CD4-positive, alpha-beta memory T cell (primary cell): Measurements from ENCODE around the gene SPAG4. TPM values are rescaled to one million over a fixed set of nuclear protein-coding genes. Genes with fewer than 3 reads are reported as not detected.

ENCODE experiments used
- CTCF ChIA-PET: fragments of 350-600 bp; sonication (Branson Sonifier 250); formaldehyde crosslinking; loops from one replicate; lab custom pipeline; 2021; ENCODE audit warnings: inconsistent platforms; ENCODE audit not compliant: partially characterized antibody; lab: Charles Lee
- POLR2A ChIA-PET: fragments of 350-600 bp; sonication (Branson Sonifier 250); formaldehyde crosslinking; loops from one replicate; lab custom pipeline; 2021; ENCODE audit not compliant: partially characterized antibody; lab: Charles Lee
- DNase-seq, 5 donors: peaks; one replicate each; pipeline versions ENCODE4 v3.0.0 to v3.0.0-alpha.2; 2020 to 2022; ENCODE audit warnings: mixed read lengths in 1 of 5
- H3K27ac ChIP-seq: one replicate; pipeline ENCODE4 v1.7.0; 2013; ENCODE audit warnings: low read depth, low read length
- H3K27me3 ChIP-seq: 2 replicates; pipeline ENCODE4 v1.7.0; 2013; ENCODE audit warnings: mild to moderate bottlenecking, low read length, moderate library complexity; ENCODE audit not compliant: insufficient read depth
- H3K36me3 ChIP-seq: 2 replicates; pipeline ENCODE4 v1.7.0; 2013; ENCODE audit warnings: mild to moderate bottlenecking, low read length, moderate library complexity; ENCODE audit not compliant: insufficient read depth
- H3K4me1 ChIP-seq: 2 replicates; pipeline ENCODE4 v1.7.0; 2013; ENCODE audit warnings: mild to moderate bottlenecking, low read length, moderate library complexity; ENCODE audit not compliant: insufficient read depth
- H3K4me3 ChIP-seq, 2 donors: one replicate each; pipeline ENCODE4 v1.7.0; 2013; ENCODE audit warnings: low read length in 2 of 2, mild to moderate bottlenecking in 1 of 2
- H3K9me3 ChIP-seq, 2 donors: one replicate each; pipeline ENCODE4 v1.7.0; 2013; ENCODE audit warnings: low read length in 2 of 2, control low read depth in 1 of 2; ENCODE audit not compliant: control insufficient read depth in 1 of 2
- H3K27ac Mint-ChIP-seq, 7 donors: one replicate each; pipeline ENCODE4 v1.8.0; 2020 to 2021; ENCODE audit warnings: mixed read lengths in 7 of 7, mild to moderate bottlenecking in 6 of 7, inconsistent platforms in 3 of 7, moderate library complexity in 3 of 7
- H3K27me3 Mint-ChIP-seq, 2 donors: one replicate each; pipeline ENCODE4 v1.8.0; 2020 to 2021; ENCODE audit warnings: mixed read lengths in 2 of 2
- H3K36me3 Mint-ChIP-seq, 2 donors: one replicate each; pipeline ENCODE4 v1.8.0; 2020 to 2021; ENCODE audit warnings: mixed read lengths in 2 of 2, inconsistent platforms in 1 of 2, mild to moderate bottlenecking in 1 of 2
- H3K4me1 Mint-ChIP-seq, 4 donors: one replicate each; pipeline ENCODE4 v1.8.0; 2020 to 2021; ENCODE audit warnings: mixed read lengths in 4 of 4, mild to moderate bottlenecking in 1 of 4
- H3K4me3 Mint-ChIP-seq, 8 donors: one replicate each; pipeline ENCODE4 v1.8.0; 2020 to 2021; ENCODE audit warnings: mixed read lengths in 8 of 8, mild to moderate bottlenecking in 7 of 8, moderate library complexity in 6 of 8, inconsistent platforms in 3 of 8
- H3K9me3 Mint-ChIP-seq, 8 donors: one replicate each; pipeline ENCODE4 v1.8.0; 2020 to 2021; ENCODE audit warnings: mixed read lengths in 8 of 8, mild to moderate bottlenecking in 5 of 8, inconsistent platforms in 3 of 8, moderate library complexity in 1 of 8
- intact Hi-C: fragments of 100-400 bp; cut with micrococcal nuclease; formaldehyde crosslinking; loops from one replicate; pipeline ENCODE4 v1.15.1; 2023
- polyA plus RNA-seq, 2 donors: library from polyadenylated mRNA; unstranded; fragments of 300-500 nt; fragmentation: Illumina TruSeq; gene quantifications; one replicate each; pipeline ENCODE4 v1.2.3, GENCODE V29; 2021
- total RNA-seq, 2 experiments: library from RNA; stranded (reverse); gene quantifications; one replicate each; pipeline ENCODE4 v1.2.3, GENCODE V29; 2021

SPAG4 gene
- total and polyA plus RNA-seq, 4 experiments from 2014 or later = 0.47 to 1.3 (median 0.74) TPM

DNA sequence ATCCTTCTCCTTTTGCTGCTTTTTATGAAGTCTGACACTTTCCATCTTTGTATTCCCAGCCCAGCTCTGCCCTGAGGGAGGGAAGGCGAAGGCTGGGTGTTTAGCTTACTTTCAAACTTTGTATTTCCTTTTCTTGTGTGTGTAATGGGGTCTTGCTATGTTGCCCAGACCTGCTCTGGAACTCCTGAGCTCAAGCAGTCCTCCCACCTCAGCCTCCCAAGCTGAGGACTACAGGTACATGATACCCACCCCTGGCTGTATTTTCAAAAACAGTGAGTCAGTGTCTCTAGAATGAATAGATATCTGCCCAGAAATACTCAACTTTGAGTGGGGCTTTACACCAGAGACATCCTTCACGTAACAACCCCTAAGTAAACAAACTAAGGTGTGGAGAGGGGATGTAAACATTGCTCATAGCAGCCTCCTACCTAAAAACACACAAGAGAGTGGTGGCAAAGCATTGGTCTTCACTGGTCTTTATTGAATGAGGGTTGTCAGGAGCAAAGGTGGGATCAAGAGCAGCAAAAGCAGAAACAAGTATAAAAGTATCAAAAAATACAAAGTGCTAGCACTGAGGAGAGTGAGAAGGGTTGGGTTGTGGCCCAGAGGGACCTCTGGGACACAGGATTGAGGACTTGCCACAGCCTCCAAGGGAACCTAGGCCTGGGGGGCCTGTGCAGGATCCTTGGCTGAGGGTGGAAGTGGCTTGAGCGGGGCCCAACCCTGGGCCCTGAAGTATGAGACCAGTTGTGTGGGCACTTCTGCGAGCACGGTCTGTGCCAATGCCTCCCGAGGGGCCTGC lies 10.2 kb downstream of the SPAG4 start:
- Histone ChIP-seq H3K4me3 (no peak overlapping the region), H3K27me3 (no peaks in the 10 kb centered on the region), H3K9me3 (no peaks in the 10 kb centered on the region), H3K36me3 (peaks cover 39% of the 10 kb centered on the region), H3K4me1 (no peaks in the 10 kb centered on the region), H3K27ac (no peak overlapping the region)
- no peak for DNase-seq
- Mint-ChIP-seq H3K4me1 (peaks cover 0 to 2% (median 0%) of the 10 kb centered on the region in 4 donors), H3K27ac (peak overlapping the region in 4 of 7 donors; percentile 30 to 84 (median 74)), H3K9me3 (no peaks in the 10 kb centered on the region), H3K27me3 (no peaks in the 10 kb centered on the region), H3K36me3 (peaks cover 35 to 45% of the 10 kb centered on the region in 2 donors), H3K4me3 (no peak overlapping the region)
- intact Hi-C loops = no loop called here
- CTCF ChIA-PET = interaction anchor here (1.3 kb wide), 1 partner anchor 31 kb away, joined by 3 read pairs; no protein-coding TSS in a partner anchor
- POLR2A ChIA-PET = interaction anchor here (1.1 kb wide), 1 partner anchor 10 kb away, joined by 3 read pairs; the partner anchor contains the start of gene SPAG4

GRCh38 chr20:35626386-35627001 lies 10.9 kb downstream of the SPAG4 start:
- H3K4me1 ChIP-seq = no peaks in the 10 kb centered on the region
- Mint-ChIP-seq H3K36me3 (peaks cover 40 to 50% of the 10 kb centered on the region in 2 donors), H3K27ac (no peak overlapping the region), H3K9me3 (no peaks in the 10 kb centered on the region), H3K27me3 (no peaks in the 10 kb centered on the region), H3K4me1 (peaks cover 0 to 1% (median 0%) of the 10 kb centered on the region in 4 donors), H3K4me3 (no peak overlapping the region)
- no peak for DNase-seq
- intact Hi-C loops = no loop called here
- no peaks in the 10 kb centered on the region for H3K9me3 ChIP-seq
- ChIA-PET POLR2A (interaction anchor here (0.9 kb wide), 1 partner anchor 38 kb away, joined by 4 read pairs; no protein-coding TSS in a partner anchor), CTCF (no interaction called here)
- H3K36me3 ChIP-seq = peaks cover 46% of the 10 kb centered on the region
- no peak overlapping the region for H3K27ac ChIP-seq
- no peak overlapping the region for H3K4me3 ChIP-seq
- no peaks in the 10 kb centered on the region for H3K27me3 ChIP-seq

DNA sequence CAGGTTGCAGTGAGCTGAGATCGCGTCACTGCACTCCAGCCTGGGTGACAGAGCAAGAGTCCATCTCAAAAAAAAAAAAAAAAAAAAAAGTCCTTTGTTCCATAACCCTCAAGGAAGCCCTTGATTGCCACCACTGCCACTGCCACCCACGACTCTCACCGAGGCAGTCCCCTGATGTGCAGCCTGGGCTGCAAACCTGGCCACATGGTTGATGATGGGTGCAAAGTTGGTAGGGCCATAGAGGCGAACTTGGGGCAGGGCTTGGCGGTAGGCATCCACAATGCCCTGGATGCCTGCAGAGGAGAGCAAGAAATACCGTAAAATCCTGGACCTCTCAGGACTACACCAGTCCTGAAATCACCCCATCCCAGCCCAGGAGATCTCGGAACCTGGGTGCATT lies 11.5 kb downstream of the SPAG4 start:
- peak overlapping the region in 1 of 7 donors; percentile 6 for H3K27ac Mint-ChIP-seq
- H3K27ac ChIP-seq = no peak overlapping the region
- no peaks in the 10 kb centered on the region for H3K27me3 Mint-ChIP-seq
- DNase-seq = no peak
- ChIA-PET CTCF (interaction anchor here (0.9 to 1.0 kb wide), 3 partner anchors 8 to 163 kb away, joined by 3 to 5 read pairs (median 3); partner anchors contain the start of gene SPAG4), POLR2A (interaction anchor here (0.9 to 1.0 kb wide), 2 partner anchors 10 to 37 kb away, joined by 3 to 4 read pairs; no protein-coding TSS in a partner anchor)
- no peak overlapping the region for H3K4me3 Mint-ChIP-seq
- peaks cover 52% of the 10 kb centered on the region for H3K36me3 ChIP-seq
- intact Hi-C loops = no loop called here
- no peaks in the 10 kb centered on the region for H3K9me3 Mint-ChIP-seq
- H3K9me3 ChIP-seq = no peaks in the 10 kb centered on the region
- H3K4me1 Mint-ChIP-seq = no peaks in the 10 kb centered on the region
- no peaks in the 10 kb centered on the region for H3K4me1 ChIP-seq
- H3K36me3 Mint-ChIP-seq = peaks cover 46 to 53% of the 10 kb centered on the region in 2 donors
- H3K4me3 ChIP-seq = no peak overlapping the region
- H3K27me3 ChIP-seq = no peaks in the 10 kb centered on the region

- no peak for DNase-seq
- Mint-ChIP-seq H3K27ac (peak overlapping the region in 1 of 7 donors; percentile 40), H3K9me3 (no peaks in the 10 kb centered on the region), H3K27me3 (no peaks in the 10 kb centered on the region), H3K4me3 (no peak overlapping the region), H3K36me3 (peaks cover 47 to 64% of the 10 kb centered on the region in 2 donors), H3K4me1 (peaks cover 0 to 6% (median 3%) of the 10 kb centered on the region in 4 donors)
- CTCF ChIA-PET = interaction anchor here (3.3 kb wide), 1 partner anchor 10 kb away, joined by 18 read pairs; no protein-coding TSS in a partner anchor
- no peaks in the 10 kb centered on the region for H3K4me1 ChIP-seq
- POLR2A ChIA-PET = interaction anchor here (1.3 kb wide), 1 partner anchor 10 kb away, joined by 4 read pairs; no protein-coding TSS in a partner anchor
- H3K27ac ChIP-seq = no peak overlapping the region
- no peaks in the 10 kb centered on the region for H3K9me3 ChIP-seq
- H3K36me3 ChIP-seq = peaks cover 59% of the 10 kb centered on the region
- intact Hi-C loops = no loop called here
- H3K4me3 ChIP-seq = no peak overlapping the region
- no peaks in the 10 kb centered on the region for H3K27me3 ChIP-seq
Observed at GRCh38 chr20:35629427-35630145, 14.0 kb downstream of the SPAG4 start.

DNA sequence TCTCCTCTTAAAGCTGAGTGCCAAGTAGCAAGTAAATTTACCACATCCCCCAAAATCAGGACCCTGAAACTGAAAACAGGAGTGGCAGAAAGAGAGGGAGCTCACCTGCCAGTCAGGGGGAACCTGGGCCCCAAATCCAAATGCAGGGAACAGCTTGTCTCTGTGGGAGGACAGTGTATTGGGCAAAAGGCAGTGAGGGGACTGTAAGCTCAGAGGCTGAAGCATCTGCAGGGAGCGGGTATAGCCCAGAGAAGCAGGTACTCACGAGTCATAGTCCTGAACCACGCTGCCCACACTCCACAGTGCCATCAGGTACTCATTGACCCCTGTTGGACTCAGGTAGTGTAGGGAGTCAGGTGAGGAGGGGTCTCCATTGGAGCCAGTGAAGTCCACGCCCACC lies 15.0 kb downstream of the SPAG4 start:
- CTCF ChIA-PET = interaction anchor here (0.9 to 3.3 kb wide), 4 partner anchors 7 to 29 kb away, joined by 3 to 18 read pairs (median 3); no protein-coding TSS in a partner anchor

DNA sequence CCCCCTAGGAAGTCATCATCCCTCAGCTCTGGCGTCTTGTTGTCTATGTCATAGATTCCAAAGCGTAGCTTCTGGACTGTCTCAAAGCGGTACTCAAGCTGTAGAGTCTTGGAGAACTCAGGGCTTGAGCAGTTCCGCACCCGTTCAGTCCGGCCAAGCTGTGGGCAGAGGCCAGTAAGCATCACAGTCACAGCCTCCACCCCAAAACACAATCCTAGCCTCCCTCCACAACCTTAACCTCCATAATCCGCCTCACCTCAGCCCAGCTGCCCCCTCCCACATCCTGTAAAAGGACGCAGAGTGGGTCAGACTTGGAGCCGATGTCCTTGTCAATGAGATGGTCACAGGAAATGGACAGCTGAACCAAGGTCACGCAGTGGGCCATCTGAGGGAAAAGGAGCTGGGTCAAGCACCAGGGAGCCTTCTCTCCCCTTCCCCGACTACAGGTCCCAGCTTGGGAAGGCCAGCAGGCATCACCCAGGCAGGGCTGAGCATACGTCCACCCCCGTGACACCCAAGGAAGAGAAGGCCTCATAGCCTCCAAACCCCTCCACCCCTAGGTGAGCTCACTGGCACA lies 17.0 kb downstream of the SPAG4 start:
- CTCF ChIA-PET = interaction anchor here (0.9 kb wide), 1 partner anchor 14 kb away, joined by 4 read pairs; no protein-coding TSS in a partner anchor
- no peak for DNase-seq
- Mint-ChIP-seq H3K27ac (peak overlapping the region in 6 of 7 donors; percentile 17 to 87 (median 46)), H3K4me1 (peaks cover 18 to 31% (median 21%) of the 10 kb centered on the region in 4 donors), H3K36me3 (peaks cover 33 to 45% of the 10 kb centered on the region in 2 donors), H3K27me3 (no peaks in the 10 kb centered on the region), H3K9me3 (no peaks in the 10 kb centered on the region), H3K4me3 (no peak overlapping the region)
- Histone ChIP-seq H3K4me1 (peaks cover 7% of the 10 kb centered on the region), H3K9me3 (no peaks in the 10 kb centered on the region), H3K27ac (no peak overlapping the region), H3K36me3 (peaks cover 45% of the 10 kb centered on the region), H3K4me3 (no peak overlapping the region), H3K27me3 (no peaks in the 10 kb centered on the region)
- POLR2A ChIA-PET = interaction anchor here (1.2 to 1.7 kb wide), 2 partner anchors 13 to 14 kb away, joined by 3 to 4 read pairs; no protein-coding TSS in a partner anchor
- intact Hi-C loops = no loop called here

More for the DNA sequence above, 15.0 kb downstream of the SPAG4 start:
- Histone ChIP-seq H3K36me3 (peaks cover 57% of the 10 kb centered on the region), H3K4me3 (no peak overlapping the region), H3K27me3 (no peaks in the 10 kb centered on the region), H3K9me3 (no peaks in the 10 kb centered on the region), H3K27ac (no peak overlapping the region), H3K4me1 (no peaks in the 10 kb centered on the region)
- POLR2A ChIA-PET = interaction anchor here (1.5 kb wide), 1 partner anchor 11 kb away, joined by 6 read pairs; no protein-coding TSS in a partner anchor
- Mint-ChIP-seq H3K36me3 (peaks cover 43 to 61% of the 10 kb centered on the region in 2 donors), H3K27ac (peak overlapping the region in 2 of 7 donors; percentile 13 to 18), H3K9me3 (no peaks in the 10 kb centered on the region), H3K4me3 (no peak overlapping the region), H3K4me1 (peaks cover 5 to 16% (median 10%) of the 10 kb centered on the region in 4 donors), H3K27me3 (no peaks in the 10 kb centered on the region)
- intact Hi-C loops = no loop called here
- DNase-seq = no peak
